GM19438 (cell line): ENCODE results near the gene EPHB1.
A peak's percentile ranks its signal among the peaks of the same experiment; 100 is the strongest.
"Not testable (repeated sequence)": the region's sequence is repeated elsewhere in the genome, so short reads cannot be mapped to it uniquely, and the experiment has no call there.

Source experiments
- ATAC-seq: cut with Tn5 transposase; IDR thresholded peaks from one replicate; pipeline ENCODE4 v1.9.1; 2021; ENCODE audit warnings: low read depth; ENCODE audit not compliant: unreplicated experiment

Gene EPHB1

DNA sequence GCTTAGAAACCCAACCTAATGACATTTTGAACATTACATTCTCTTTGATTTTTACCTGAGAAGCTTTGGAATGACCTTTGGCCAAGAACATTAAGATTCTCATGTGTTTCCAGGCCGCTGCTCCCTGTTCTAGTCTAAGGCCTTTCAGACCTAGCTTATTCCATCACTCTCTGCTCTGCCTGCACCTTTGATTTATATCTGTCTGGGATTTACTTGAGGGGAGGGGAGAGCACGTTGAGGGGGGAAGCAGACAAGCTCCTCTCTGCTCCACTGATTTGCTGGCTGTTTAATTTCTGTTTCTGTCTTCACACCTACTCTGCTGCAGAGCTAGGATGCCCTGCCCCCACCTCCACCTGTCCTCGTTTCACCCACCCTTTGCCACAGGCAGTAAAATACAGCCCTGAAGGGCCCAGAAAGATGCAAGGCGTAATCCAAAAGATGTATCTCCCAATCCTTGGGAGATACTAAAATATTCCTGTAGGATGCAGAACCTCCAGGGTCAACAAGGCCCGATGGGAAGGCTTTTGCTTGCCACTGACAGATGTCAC, 429.8 kb downstream of the EPHB1 start:
- no peak for ATAC-seq

DNA sequence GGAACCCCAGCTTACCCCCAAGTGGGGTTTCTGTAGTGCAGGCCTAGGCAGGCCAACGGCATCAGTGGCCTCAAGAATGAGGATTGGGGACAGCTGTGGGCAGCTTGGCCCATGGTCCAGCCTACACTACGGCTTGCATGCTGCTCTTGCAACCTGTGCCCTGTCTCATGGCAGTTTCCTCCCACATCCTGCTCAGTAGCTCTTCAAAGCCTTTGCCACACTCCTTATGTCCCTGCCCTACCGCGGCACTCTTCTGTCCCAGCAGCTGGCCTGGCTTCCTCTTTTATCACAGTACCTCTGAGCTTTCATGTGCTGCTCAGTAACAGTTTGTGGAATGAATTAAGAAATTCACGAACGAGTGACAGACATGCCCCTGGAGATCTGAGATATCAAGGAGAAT, 431.0 kb downstream of the EPHB1 start:
- ATAC-seq, result peak; percentile 62

DNA sequence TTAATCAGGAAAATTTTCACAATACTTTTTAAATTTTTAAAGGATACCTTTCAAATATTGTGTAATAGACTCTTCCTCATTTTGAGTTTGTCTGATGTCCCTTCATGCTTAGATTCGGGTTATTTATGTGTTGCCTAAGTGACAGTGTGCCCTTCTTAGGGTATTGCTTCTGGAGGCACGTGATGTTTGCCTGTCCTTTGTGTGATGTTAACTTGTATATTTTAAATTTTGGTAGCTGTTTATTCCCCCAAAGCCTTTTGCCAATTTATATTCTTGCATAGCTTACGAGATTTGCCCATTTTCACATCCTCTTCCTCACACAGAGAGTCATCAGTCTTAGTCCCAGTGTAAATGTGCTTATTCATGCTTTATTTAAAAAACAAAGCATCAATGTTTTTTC, 433.1 kb downstream of the EPHB1 start:
- ATAC-seq, result no peak

- no peak for ATAC-seq
Observed at GRCh38 chr3:135229018-135229495, 434.0 kb downstream of the EPHB1 start.

- no peak for ATAC-seq
Observed at GRCh38 chr3:135231737-135232136, 436.7 kb downstream of the EPHB1 start.

DNA sequence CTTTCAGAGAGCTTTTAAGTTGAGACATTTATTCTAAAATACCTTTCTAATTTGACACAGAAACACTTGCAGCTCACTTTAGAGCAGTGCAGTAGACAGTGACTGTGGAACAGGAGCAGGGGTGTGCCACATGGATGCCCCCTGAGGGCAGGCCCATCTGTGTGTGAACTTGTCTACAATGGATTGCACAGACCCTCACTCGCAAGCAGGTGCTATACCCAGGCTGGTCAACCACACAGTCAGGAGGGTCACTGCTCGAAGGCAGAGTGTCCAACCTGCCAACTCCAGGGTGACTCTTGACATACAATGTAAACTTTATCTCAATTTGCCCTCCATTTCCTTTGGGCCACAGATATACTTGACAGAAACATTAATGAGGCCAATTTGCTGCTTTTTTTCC, 437.2 kb downstream of the EPHB1 start:
- no peak for ATAC-seq

- ATAC-seq, result not testable (repeated sequence)
Observed at GRCh38 chr3:135233476-135233875, 438.4 kb downstream of the EPHB1 start.

DNA sequence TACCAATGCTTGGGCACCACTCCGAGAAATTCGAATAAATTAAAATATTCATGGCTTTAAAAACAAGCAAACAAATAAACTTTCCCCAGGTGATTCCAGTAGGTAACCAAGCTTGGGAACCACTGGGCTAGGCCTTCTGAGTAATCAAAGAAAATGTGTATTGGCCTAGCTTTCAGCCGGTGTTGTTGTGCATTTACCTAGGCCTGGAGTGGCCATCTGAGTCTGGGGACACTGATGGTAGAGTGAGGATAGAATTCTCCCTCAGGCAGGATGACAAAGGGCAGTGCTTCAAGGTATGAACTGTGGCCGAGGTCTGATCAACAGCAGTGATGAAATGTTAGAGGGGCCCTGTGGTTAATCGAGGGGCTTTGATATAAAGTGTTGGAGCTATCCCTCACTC, 440.5 kb downstream of the EPHB1 start:
- ATAC-seq, result no peak

GRCh38 chr3:135237371-135238143, 442.5 kb downstream of the EPHB1 start:
- ATAC-seq, result no peak

GRCh38 chr3:135238236-135238830, 443.3 kb downstream of the EPHB1 start:
- ATAC-seq, result no peak

- no peak for ATAC-seq
Observed at GRCh38 chr3:135238871-135239614, 444.0 kb downstream of the EPHB1 start.

DNA sequence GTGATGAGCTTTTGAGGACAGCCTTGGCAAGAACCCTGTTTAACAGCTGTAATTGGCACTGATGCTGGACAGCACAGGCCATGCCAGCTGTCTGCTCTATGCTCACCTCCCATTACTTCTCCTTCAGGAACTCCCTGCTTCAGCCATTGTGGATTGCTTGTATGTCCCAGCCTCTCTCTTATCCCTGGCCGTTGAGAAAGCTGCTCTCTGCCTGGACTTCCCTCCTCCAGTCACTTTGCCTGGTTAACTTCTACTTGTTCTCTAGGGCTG, 444.5 kb downstream of the EPHB1 start:
- ATAC-seq, result no peak

GRCh38 chr3:135240426-135240825, 445.4 kb downstream of the EPHB1 start:
- no peak for ATAC-seq

DNA sequence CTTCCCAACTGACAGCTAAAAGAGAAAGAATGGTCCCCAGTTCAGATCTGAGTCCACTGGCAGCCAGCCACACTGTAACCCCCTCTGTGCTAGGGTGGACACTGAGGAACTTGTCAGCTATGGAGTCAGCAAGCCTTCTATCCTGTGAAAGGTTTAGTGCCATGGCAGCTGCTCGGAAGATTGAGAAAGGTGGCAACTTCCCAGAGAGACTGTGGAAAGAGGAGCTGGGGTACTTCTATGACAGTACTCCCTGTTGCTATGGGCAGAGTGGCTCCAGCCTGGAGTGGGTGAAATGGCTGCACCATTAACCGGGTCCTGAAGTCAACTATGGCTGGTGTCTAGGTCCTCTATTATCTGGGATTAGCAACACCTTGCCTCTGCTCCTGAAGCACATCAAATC, 447.2 kb downstream of the EPHB1 start:
- ATAC-seq, result no peak

- no peak for ATAC-seq
Observed at GRCh38 chr3:135243616-135244015, 448.6 kb downstream of the EPHB1 start.

DNA sequence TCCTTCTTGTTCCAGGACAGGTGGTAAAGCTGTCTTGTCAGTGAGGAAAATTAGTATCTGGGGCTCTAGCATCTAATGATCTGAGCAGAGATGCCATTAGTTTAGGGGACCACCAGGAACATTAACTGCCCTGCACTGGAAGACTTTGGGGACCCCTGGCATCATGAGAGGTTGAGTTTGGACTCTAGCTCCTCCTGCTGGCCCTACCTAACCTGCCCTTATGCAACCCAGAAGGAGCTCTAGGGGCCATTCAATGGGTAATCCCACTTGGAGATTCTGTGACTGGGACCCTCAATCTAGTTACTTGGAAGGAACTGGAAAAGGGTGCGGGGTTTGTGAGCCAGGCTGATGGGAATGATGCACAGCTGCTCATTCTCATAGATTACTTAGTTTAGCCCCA, 451.0 kb downstream of the EPHB1 start:
- no peak for ATAC-seq

DNA sequence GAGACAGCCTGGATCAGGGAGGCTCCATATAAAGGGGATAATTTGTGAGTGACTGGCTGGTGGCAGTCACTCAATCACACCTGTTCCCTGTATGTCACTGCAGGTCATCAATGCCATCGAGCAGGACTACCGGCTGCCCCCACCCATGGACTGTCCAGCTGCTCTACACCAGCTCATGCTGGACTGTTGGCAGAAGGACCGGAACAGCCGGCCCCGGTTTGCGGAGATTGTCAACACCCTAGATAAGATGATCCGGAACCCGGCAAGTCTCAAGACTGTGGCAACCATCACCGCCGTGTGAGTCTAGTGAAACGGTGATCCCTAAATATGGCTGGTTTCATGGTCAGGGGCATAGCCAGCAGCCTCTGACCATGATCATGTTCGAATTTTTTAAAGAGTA, 453.2 kb downstream of the EPHB1 start:
- ATAC-seq, result no peak

DNA sequence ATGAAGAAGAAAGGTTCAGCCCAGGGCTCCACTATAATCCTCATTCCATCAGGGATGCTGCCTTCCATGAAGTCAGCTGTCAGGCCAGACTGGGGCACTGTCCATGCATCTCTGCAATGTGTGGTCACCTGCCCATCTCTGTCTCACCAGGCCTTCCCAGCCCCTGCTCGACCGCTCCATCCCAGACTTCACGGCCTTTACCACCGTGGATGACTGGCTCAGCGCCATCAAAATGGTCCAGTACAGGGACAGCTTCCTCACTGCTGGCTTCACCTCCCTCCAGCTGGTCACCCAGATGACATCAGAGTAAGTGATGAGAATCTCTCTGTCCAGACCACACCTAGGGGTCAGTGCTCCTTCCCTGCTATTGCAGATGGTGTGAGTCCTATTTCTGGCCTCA, 454.1 kb downstream of the EPHB1 start:
- ATAC-seq, result no peak

GRCh38 chr3:135258916-135259315, 463.9 kb downstream of the EPHB1 start:
- no peak for ATAC-seq

DNA sequence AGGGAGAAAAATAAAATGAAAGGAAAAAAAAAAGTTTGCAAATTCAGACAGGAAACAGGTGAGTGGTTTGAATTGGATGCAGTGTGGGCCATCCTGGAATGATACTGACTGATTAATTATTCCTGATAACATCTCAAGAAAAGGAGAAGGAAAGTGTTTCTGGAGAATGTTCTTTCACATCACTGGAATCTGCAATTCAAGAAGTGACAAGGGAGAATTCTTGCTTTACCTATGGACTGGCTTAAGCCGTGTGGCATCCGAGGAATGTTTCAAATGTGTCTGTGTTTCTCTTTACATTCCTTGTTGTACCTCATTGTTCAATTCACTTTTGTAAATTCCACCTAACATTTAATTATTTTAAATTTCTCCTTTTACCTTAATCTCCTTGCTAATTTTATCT, 465.0 kb downstream of the EPHB1 start:
- no peak for ATAC-seq

DNA sequence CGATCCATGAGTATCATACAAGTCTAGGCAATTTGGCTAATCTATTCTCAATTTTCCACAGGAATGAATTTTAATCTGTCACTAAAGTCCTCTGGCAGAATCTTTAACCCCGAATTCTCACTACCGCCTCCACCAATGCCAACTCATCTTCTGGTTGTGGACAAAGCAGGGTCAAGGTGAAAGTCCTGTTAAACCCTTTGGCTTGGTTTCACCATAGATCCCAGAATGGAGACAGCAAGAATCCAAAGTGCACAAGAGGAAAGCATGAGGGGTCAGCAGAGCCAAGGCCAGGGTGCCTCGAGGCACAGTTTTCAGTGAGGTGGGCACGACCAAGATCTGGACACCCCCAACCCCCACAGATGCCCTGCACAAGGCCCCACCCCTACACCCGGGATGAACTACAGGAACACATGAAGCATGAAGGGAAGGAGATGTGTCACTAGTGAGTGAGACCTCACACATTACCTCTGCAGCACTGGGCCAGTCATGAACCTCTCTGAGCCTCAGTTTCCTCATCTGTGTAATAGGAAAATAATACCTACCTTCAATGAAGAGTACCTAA, 466.2 kb downstream of the EPHB1 start:
- no peak for ATAC-seq
